HepG2 (cell line): ENCODE results near the gene BST2. TPM values are rescaled to one million over a fixed set of nuclear protein-coding genes. Genes with fewer than 3 reads are reported as not detected.

Experiments
- FOXA3 ChIP-seq: IDR thresholded peaks from 2 replicates; pipeline ENCODE4 v1.6.1; 2016; ENCODE audit warnings: missing genetic modification reagents, missing compliant biosample characterization
- HNRNPH1 ChIP-seq: fragments of 200-400 bp; formaldehyde crosslinking; optimal IDR thresholded peaks from 2 replicates; pipeline ENCODE3; 2017; ENCODE audit warnings: mild to moderate bottlenecking, low read depth, low read length
- KAT7 ChIP-seq: IDR thresholded peaks from 2 replicates; pipeline ENCODE4 v1.6.1; 2018; ENCODE audit warnings: borderline replicate concordance, missing compliant biosample characterization
- KDM3A ChIP-seq: IDR thresholded peaks from 2 replicates; pipeline ENCODE4 v1.6.1; 2018; ENCODE audit warnings: low read depth, missing compliant biosample characterization
- MAFG ChIP-seq: sonication (generic); formaldehyde crosslinking; IDR thresholded peaks from 2 replicates; pipeline ENCODE4 v1.5.1; 2020; ENCODE audit warnings: mild to moderate bottlenecking, missing genetic modification reagents
- MED8 ChIP-seq: sonication (generic); formaldehyde crosslinking; IDR thresholded peaks from 2 replicates; pipeline ENCODE4 v1.8.1; 2023; ENCODE audit warnings: mild to moderate bottlenecking, missing genetic modification reagents; ENCODE audit not compliant: insufficient replicate concordance
- NR2C2 ChIP-seq: sonication (generic); formaldehyde crosslinking; IDR thresholded peaks from 2 replicates; pipeline ENCODE4 v1.4.0; 2020; ENCODE audit warnings: missing genetic modification reagents, mild to moderate bottlenecking, moderate library complexity, borderline replicate concordance
- PAX8 ChIP-seq: sonication (generic); formaldehyde crosslinking; IDR thresholded peaks from 2 replicates; pipeline ENCODE4 v1.8.0; 2022; ENCODE audit warnings: mild to moderate bottlenecking, missing genetic modification reagents, borderline replicate concordance
- RBM39 ChIP-seq: fragments of 200-400 bp; formaldehyde crosslinking; IDR thresholded peaks from one replicate; pipeline ENCODE4 v1.6.1; 2018; ENCODE audit warnings: antibody characterized with exemption, mild to moderate bottlenecking, low read depth, low read length; ENCODE audit not compliant: poor library complexity, severe bottlenecking
- SIX4 ChIP-seq: sonication (generic); formaldehyde crosslinking; IDR thresholded peaks from 2 replicates; pipeline ENCODE4 v1.4.0; 2020; ENCODE audit warnings: missing genetic modification reagents
- SMARCC2 ChIP-seq: fragments of 450-650 bp; IDR thresholded peaks from 2 replicates; pipeline ENCODE4 v1.6.1; 2017; ENCODE audit warnings: antibody characterized with exemption, mild to moderate bottlenecking
- SNAPC2 ChIP-seq: sonication (generic); formaldehyde crosslinking; IDR thresholded peaks from 2 replicates; pipeline ENCODE4 v1.8.1; 2022; ENCODE audit warnings: mild to moderate bottlenecking, missing genetic modification reagents
- SNRNP70 ChIP-seq: fragments of 200-400 bp; formaldehyde crosslinking; IDR thresholded peaks from 2 replicates; pipeline ENCODE4 v1.6.1; 2017; ENCODE audit warnings: mild to moderate bottlenecking, low read depth, low read length, moderate library complexity
- USF2 ChIP-seq, 2 experiments: sonication (generic) in 1 of 2; formaldehyde crosslinking in 1 of 2; IDR thresholded peaks; 2 replicates each; pipeline versions ENCODE4 v1.5.1 to v1.6.1; 2011 to 2020; ENCODE audit warnings: borderline replicate concordance in 1 of 2, low read depth in 1 of 2, low read length in 1 of 2, mild to moderate bottlenecking in 1 of 2, missing genetic modification reagents in 1 of 2, moderate library complexity in 1 of 2
- XRCC5 ChIP-seq: fragments of 200-400 bp; formaldehyde crosslinking; optimal IDR thresholded peaks from 2 replicates; pipeline ENCODE3; 2017; ENCODE audit warnings: mild to moderate bottlenecking, low read length
- ZC3H13 ChIP-seq: sonication (generic); formaldehyde crosslinking; IDR thresholded peaks from 2 replicates; pipeline ENCODE4 v1.8.1; 2023; ENCODE audit warnings: mild to moderate bottlenecking, missing genetic modification reagents, moderate library complexity
- ZFX ChIP-seq: sonication (generic); formaldehyde crosslinking; IDR thresholded peaks from 2 replicates; pipeline ENCODE4 v1.4.0; 2020; ENCODE audit warnings: mild to moderate bottlenecking, low read depth, missing genetic modification reagents, moderate library complexity
- ZNF101 ChIP-seq: sonication (generic); formaldehyde crosslinking; IDR thresholded peaks from 2 replicates; pipeline ENCODE4 v1.4.0; 2020; ENCODE audit warnings: mild to moderate bottlenecking, low read depth, missing genetic modification reagents, borderline replicate concordance
- ZNF143 ChIP-seq: sonication (generic); formaldehyde crosslinking; IDR thresholded peaks from 2 replicates; pipeline ENCODE4 v1.4.0; 2020; ENCODE audit warnings: missing genetic modification reagents
- ZNF24 ChIP-seq: fragments of 450-650 bp; IDR thresholded peaks from 2 replicates; pipeline ENCODE4 v1.6.1; 2017; ENCODE audit warnings: antibody characterized with exemption, mild to moderate bottlenecking
- ZNF331 ChIP-seq: sonication (generic); formaldehyde crosslinking; IDR thresholded peaks from 2 replicates; pipeline ENCODE4 v1.4.0; 2020; ENCODE audit warnings: missing genetic modification reagents
- ZNF33A ChIP-seq: sonication (generic); formaldehyde crosslinking; IDR thresholded peaks from 2 replicates; pipeline ENCODE4 v1.5.1; 2020; ENCODE audit warnings: missing genetic modification reagents, mild to moderate bottlenecking, moderate library complexity, borderline replicate concordance
- ZNF44 ChIP-seq: sonication (generic); formaldehyde crosslinking; IDR thresholded peaks from 2 replicates; pipeline ENCODE4 v1.5.1; 2020; ENCODE audit warnings: mild to moderate bottlenecking, missing genetic modification reagents
- ZNF484 ChIP-seq: sonication (generic); formaldehyde crosslinking; IDR thresholded peaks from 2 replicates; pipeline ENCODE4 v1.5.1; 2020; ENCODE audit warnings: mild to moderate bottlenecking, low read depth, missing genetic modification reagents, borderline replicate concordance
- ZNF543 ChIP-seq: sonication (generic); formaldehyde crosslinking; IDR thresholded peaks from 2 replicates; pipeline ENCODE4 v1.4.0; 2020; ENCODE audit warnings: mild to moderate bottlenecking, missing genetic modification reagents
- ZNF567 ChIP-seq: sonication (generic); formaldehyde crosslinking; IDR thresholded peaks from 2 replicates; pipeline ENCODE4 v1.8.1; 2023; ENCODE audit warnings: mild to moderate bottlenecking, missing genetic modification reagents, borderline replicate concordance
- ZNF614 ChIP-seq: IDR thresholded peaks from 2 replicates; pipeline ENCODE4 v1.6.1; 2018; ENCODE audit warnings: missing biosample characterization, missing genetic modification reagents, inconsistent platforms, borderline replicate concordance
- ZNF761 ChIP-seq: sonication (generic); formaldehyde crosslinking; conservative IDR thresholded peaks from 2 replicates; pipeline ENCODE4 v1.4.0; 2020; ENCODE audit warnings: mild to moderate bottlenecking, missing genetic modification reagents
- ZNF776 ChIP-seq: sonication (generic); formaldehyde crosslinking; IDR thresholded peaks from 2 replicates; pipeline ENCODE4 v1.4.0; 2020; ENCODE audit warnings: mild to moderate bottlenecking, missing genetic modification reagents
- ZNF850 ChIP-seq: sonication (generic); formaldehyde crosslinking; conservative IDR thresholded peaks from 2 replicates; pipeline ENCODE4 v1.9.0; 2021; ENCODE audit warnings: mild to moderate bottlenecking, missing genetic modification reagents
- polyA plus RNA-seq, 8 experiments: library from polyadenylated mRNA; depleted of rRNA in 3 of 8; stranded (reverse) in 7 of 8; unstranded in 1 of 8; fragments of >200 nt; fragmentation: Illumina TruSeq in 4 of 8; extraction: Trizol in 4 of 8; gene quantifications; 2 replicates each; pipeline versions ENCODE4 v1.2.1 to v1.2.3, GENCODE V29; 2011 to 2016; ENCODE audit warnings: low read depth in 4 of 8, missing spikeins in 1 of 8, mixed read lengths in 1 of 8; ENCODE audit not compliant: insufficient read depth in 1 of 8
- total RNA-seq, 5 experiments: library from RNA; depleted of rRNA; stranded (reverse); fragments of >200 nt; fragmentation: Illumina TruSeq; extraction: Trizol; gene quantifications; 2 replicates each; pipeline ENCODE4 v1.2.3, GENCODE V29; 2016; ENCODE audit warnings: low read depth in 1 of 5

Gene BST2
- total and polyA plus RNA-seq, 2 of the 13 experiments (the other 11 are each of a cell fraction or from before 2014, with no cell fraction given), result 58.8 to 93.8 TPM

GRCh38 chr19:17424743-17425365 lies 19.4 kb upstream of the BST2 start (continued):
- peak; percentile 32 for TF ChIP-seq RBM39
- no peak for TF ChIP-seq PAX8 (CRISPR knock-in tag)
- no peak for TF ChIP-seq ZNF567
- no peak for TF ChIP-seq ZNF850 (CRISPR knock-in tag)
- no peak for TF ChIP-seq KDM3A (CRISPR knock-in tag)
- no peak for TF ChIP-seq ZNF331 (CRISPR knock-in tag)
- no peak for TF ChIP-seq ZC3H13 (CRISPR knock-in tag)
- no peak for TF ChIP-seq ZNF484
- TF ChIP-seq XRCC5, result peak; percentile 76
- TF ChIP-seq NR2C2, result no peak
- no peak for TF ChIP-seq USF2 (IDR thresholded peaks at IDR 0.05; ENCODE audit: low read depth, low read length)
- TF ChIP-seq USF2 (CRISPR knock-in tag; IDR thresholded peaks at IDR 0.05; ENCODE audit: borderline replicate concordance), result no peak
- no peak for TF ChIP-seq SIX4
- no peak for TF ChIP-seq SNAPC2
- no peak for TF ChIP-seq ZNF614 (CRISPR knock-in tag)
- TF ChIP-seq MED8 (CRISPR knock-in tag), result no peak
- no peak for TF ChIP-seq ZNF33A (CRISPR knock-in tag)
- TF ChIP-seq MAFG (CRISPR knock-in tag), result no peak
- no peak for TF ChIP-seq ZNF44 (CRISPR knock-in tag)
- no peak for TF ChIP-seq ZNF24
- no peak for TF ChIP-seq KAT7
- no peak for TF ChIP-seq ZNF101 (CRISPR knock-in tag)
- TF ChIP-seq ZNF143 (CRISPR knock-in tag), result no peak
- TF ChIP-seq ZFX (CRISPR knock-in tag), result no peak
- TF ChIP-seq ZNF776, result no peak
- no peak for TF ChIP-seq HNRNPH1
- TF ChIP-seq FOXA3, result no peak
- no peak for TF ChIP-seq SMARCC2
- TF ChIP-seq ZNF761 (CRISPR knock-in tag), result no peak
- TF ChIP-seq SNRNP70, result no peak
- no peak for TF ChIP-seq ZNF543
